Smooth muscle cell (in vitro differentiated cells): ENCODE data around the gene SLC38A2. TPM values are rescaled to one million over a fixed set of nuclear protein-coding genes. Genes with fewer than 3 reads are reported as not detected.

ENCODE experiments used
- DNase-seq: peaks from one replicate; lab custom pipeline; 2025; ENCODE audit not compliant: unreplicated experiment; lab: John Stamatoyannopoulos, UW
- H2AFZ ChIP-seq: fragments of 200-600 bp; sonication (generic); 2 replicates; pipeline ENCODE4 v1.6.0; 2016; ENCODE audit warnings: antibody characterized with exemption, low read depth, mild to moderate bottlenecking
- H3F3A ChIP-seq: fragments of 200-600 bp; sonication (generic); 2 replicates; pipeline ENCODE4 v1.6.0; 2017; ENCODE audit warnings: antibody characterized with exemption, low read depth
- H3K27ac ChIP-seq: fragments of 200-600 bp; sonication (generic); 2 replicates; pipeline ENCODE4 v1.5.1; 2016; ENCODE audit warnings: low read depth, mild to moderate bottlenecking
- H3K27me3 ChIP-seq: fragments of 200-600 bp; sonication (generic); 2 replicates; pipeline ENCODE4 v1.6.1; 2016; ENCODE audit warnings: low read depth, mild to moderate bottlenecking
- H3K36me3 ChIP-seq: fragments of 200-600 bp; sonication (generic); 2 replicates; pipeline ENCODE4 v1.5.1; 2016; ENCODE audit warnings: low read depth
- H3K4me1 ChIP-seq: fragments of 200-600 bp; sonication (generic); 2 replicates; pipeline ENCODE4 v1.5.1; 2016; ENCODE audit warnings: low read depth
- H3K4me2 ChIP-seq: fragments of 200-600 bp; sonication (generic); 2 replicates; pipeline ENCODE4 v1.6.0; 2016; ENCODE audit warnings: mild to moderate bottlenecking
- H3K4me3 ChIP-seq: fragments of 200-600 bp; sonication (generic); 2 replicates; pipeline ENCODE4 v1.5.1; 2016; ENCODE audit warnings: mild to moderate bottlenecking
- H3K79me2 ChIP-seq: fragments of 200-600 bp; sonication (generic); 2 replicates; pipeline ENCODE4 v1.6.0; 2016; ENCODE audit warnings: low read depth, mild to moderate bottlenecking
- H3K9ac ChIP-seq: fragments of 200-600 bp; sonication (generic); 2 replicates; pipeline ENCODE4 v1.6.0; 2016; ENCODE audit warnings: low read depth
- H3K9me3 ChIP-seq: fragments of 200-600 bp; sonication (generic); replicated peaks from 2 replicates; pipeline ENCODE4 v1.5.1; 2016; ENCODE audit warnings: low read depth
- H4K20me1 ChIP-seq: fragments of 200-600 bp; sonication (generic); 2 replicates; pipeline ENCODE4 v1.6.0; 2016; ENCODE audit warnings: low read depth
- CTCF ChIP-seq: fragments of 200-600 bp; sonication (generic); IDR thresholded peaks from 2 replicates; pipeline ENCODE4 v1.5.1; 2017; ENCODE audit warnings: borderline replicate concordance, mild to moderate bottlenecking, antibody characterized with exemption; ENCODE audit not compliant: insufficient read depth, poor library complexity, severe bottlenecking
- WGBS: methylation state at CpG from one replicate; pipeline ENCODE4 v1.1.7; 2016; ENCODE audit warnings: low lambda C conversion rate; 5-methylcytosine and 5-hydroxymethylcytosine counted together
- polyA plus RNA-seq: library from polyadenylated mRNA; unstranded; fragments of >200 nt; fragmentation: Nextera tagmentation; extraction: Ambion mirVana; gene quantifications from 2 replicates; pipeline ENCODE4 v1.2.1, GENCODE V29; 2016
- total RNA-seq: library from RNA; depleted of rRNA; stranded (reverse); fragments of >200 nt; gene quantifications from 2 replicates; pipeline ENCODE4 v1.2.3, GENCODE V29; 2014

Gene SLC38A2
- total and polyA plus RNA-seq, 2 experiments from 2014 or later, result 262 to 1,127 TPM

GRCh38 chr12:46396826-46397225 is 24.3 kb upstream of the SLC38A2 start:
- Histone ChIP-seq H3K9me3 (no peaks in the 10 kb centered on the region), H3K9ac (no peak overlapping the region), H2AFZ (no peak overlapping the region), H3K4me3 (no peak overlapping the region), H3F3A (peaks cover 13% of the 10 kb centered on the region), H3K27ac (no peak overlapping the region), H3K36me3 (no peaks in the 10 kb centered on the region), H4K20me1 (no peaks in the 10 kb centered on the region), H3K4me2 (no peak overlapping the region), H3K27me3 (no peaks in the 10 kb centered on the region), H3K4me1 (peaks cover 15% of the 10 kb centered on the region), H3K79me2 (no peaks in the 10 kb centered on the region)
- no peak for TF ChIP-seq CTCF
- 99% methylated on average over 5 of the region's 5 CpGs for WGBS
- DNase-seq, result no peak

- no peaks in the 10 kb centered on the region for H4K20me1 ChIP-seq
- no peak overlapping the region for H3K27ac ChIP-seq
- H2AFZ ChIP-seq, result no peak overlapping the region
- no peak overlapping the region for H3K4me2 ChIP-seq
- 75% methylated on average over 4 of the region's 4 CpGs for WGBS
- peaks cover 24% of the 10 kb centered on the region for H3K4me1 ChIP-seq
- H3K27me3 ChIP-seq, result no peaks in the 10 kb centered on the region
- no peak overlapping the region for H3K4me3 ChIP-seq
- TF ChIP-seq CTCF, result no peak
- H3F3A ChIP-seq, result no peaks in the 10 kb centered on the region
- H3K79me2 ChIP-seq, result no peaks in the 10 kb centered on the region
- no peak for DNase-seq
- H3K9ac ChIP-seq, result no peak overlapping the region
- H3K36me3 ChIP-seq, result no peaks in the 10 kb centered on the region
- H3K9me3 ChIP-seq, result no peaks in the 10 kb centered on the region
These were observed 22.8 kb upstream of the SLC38A2 start for GRCh38 chr12:46395388-46395787.

- no peaks in the 10 kb centered on the region for H3K27me3 ChIP-seq
- H3K36me3 ChIP-seq, result no peaks in the 10 kb centered on the region
- WGBS, result 76% methylated on average over 1 of the region's 1 CpG
- peak overlapping the region; percentile 98 for H3K27ac ChIP-seq
- no peak for DNase-seq
- H4K20me1 ChIP-seq, result no peaks in the 10 kb centered on the region
- no peak overlapping the region for H3K4me3 ChIP-seq
- peaks cover 11% of the 10 kb centered on the region for H3F3A ChIP-seq
- no peak for TF ChIP-seq CTCF
- H3K79me2 ChIP-seq, result no peaks in the 10 kb centered on the region
- H2AFZ ChIP-seq, result no peak overlapping the region
- no peaks in the 10 kb centered on the region for H3K9me3 ChIP-seq
- H3K9ac ChIP-seq, result no peak overlapping the region
- H3K4me2 ChIP-seq, result peak overlapping the region; percentile 83
- H3K4me1 ChIP-seq, result peaks cover 53% of the 10 kb centered on the region
These were observed 19.1 kb upstream of the SLC38A2 start for GRCh38 chr12:46391630-46392029.

- Histone ChIP-seq H3K4me1 (peaks cover 60% of the 10 kb centered on the region), H3F3A (peaks cover 11% of the 10 kb centered on the region), H3K4me2 (peak overlapping the region; percentile 83), H4K20me1 (no peaks in the 10 kb centered on the region), H3K36me3 (no peaks in the 10 kb centered on the region), H2AFZ (no peak overlapping the region), H3K9me3 (no peaks in the 10 kb centered on the region), H3K9ac (no peak overlapping the region), H3K27ac (peak overlapping the region; percentile 98), H3K79me2 (no peaks in the 10 kb centered on the region), H3K4me3 (no peak overlapping the region), H3K27me3 (no peaks in the 10 kb centered on the region)
- no peak for TF ChIP-seq CTCF
- WGBS, result 66% methylated on average over 4 of the region's 4 CpGs
- no peak for DNase-seq
These were observed 18.3 kb upstream of the SLC38A2 start for GRCh38 chr12:46390881-46391280.
